GM18858 (cell line): ENCODE results near the gene EXOSC2.

Experiments
- ATAC-seq: cut with Tn5 transposase; IDR thresholded peaks from one replicate; pipeline ENCODE4 v1.9.1; 2021; ENCODE audit not compliant: unreplicated experiment

Gene EXOSC2, protein sequence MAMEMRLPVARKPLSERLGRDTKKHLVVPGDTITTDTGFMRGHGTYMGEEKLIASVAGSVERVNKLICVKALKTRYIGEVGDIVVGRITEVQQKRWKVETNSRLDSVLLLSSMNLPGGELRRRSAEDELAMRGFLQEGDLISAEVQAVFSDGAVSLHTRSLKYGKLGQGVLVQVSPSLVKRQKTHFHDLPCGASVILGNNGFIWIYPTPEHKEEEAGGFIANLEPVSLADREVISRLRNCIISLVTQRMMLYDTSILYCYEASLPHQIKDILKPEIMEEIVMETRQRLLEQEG

DNA sequence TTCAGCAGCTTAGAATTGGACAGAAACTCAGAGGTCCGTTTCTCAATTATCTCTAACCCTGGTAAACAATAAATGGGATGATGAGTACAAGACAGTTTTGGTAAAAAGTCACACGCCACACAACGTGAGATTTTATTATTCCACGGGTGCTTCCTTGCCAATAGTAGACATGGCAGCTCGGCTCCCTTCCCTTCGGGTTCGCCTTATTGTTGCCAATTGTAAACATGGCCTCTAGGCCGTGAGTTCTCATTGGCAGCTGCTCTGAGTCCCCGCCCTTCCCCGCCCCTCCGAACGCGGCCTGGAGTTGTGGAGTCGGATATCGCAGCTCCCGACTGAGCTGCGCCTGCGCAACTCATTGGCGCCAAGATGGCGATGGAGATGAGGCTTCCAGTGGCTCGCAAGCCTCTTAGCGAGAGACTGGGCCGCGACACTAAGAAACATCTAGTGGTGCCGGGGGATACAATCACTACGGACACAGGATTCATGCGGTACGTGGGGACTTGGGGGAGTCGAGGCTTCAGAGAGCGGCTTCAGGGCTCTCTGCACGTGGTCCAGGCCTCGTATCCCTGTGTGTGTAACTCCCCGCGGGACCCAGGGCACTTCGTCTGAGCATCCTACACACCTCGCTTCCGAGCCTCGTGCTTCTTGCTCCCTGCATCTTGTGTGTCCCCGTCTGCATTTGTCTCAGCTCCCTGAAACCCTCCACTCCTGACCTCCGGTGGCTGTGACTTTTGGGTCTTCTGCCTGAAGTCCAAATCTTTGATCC, at the start of gene EXOSC2:
TSS of gene EXOSC2 (plus strand) at position 355 of the 766 bp plus-strand sequence. CDS start at position 367, 12 bp downstream.
- peak; percentile 64 for ATAC-seq

DNA sequence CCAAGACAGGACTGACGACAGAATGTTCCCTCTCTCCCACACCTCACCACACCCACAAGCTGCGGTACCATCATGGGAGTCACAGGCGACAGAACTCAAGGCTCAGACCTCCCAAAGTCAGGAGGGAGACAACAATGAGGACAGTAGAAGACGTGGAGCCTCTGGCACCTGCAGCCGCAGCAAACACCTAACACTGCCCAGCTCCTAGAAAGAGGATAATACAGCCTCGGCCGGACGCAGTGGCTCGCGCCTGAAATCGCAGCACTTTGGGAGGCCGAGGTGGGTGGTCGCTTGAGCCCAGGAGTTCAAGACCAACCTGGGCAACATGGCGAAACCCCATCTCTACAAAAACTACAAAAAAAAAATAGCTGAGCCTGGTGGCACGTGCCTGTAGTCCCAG, 42.4 kb upstream of the EXOSC2 start:
- ATAC-seq: no peak

DNA sequence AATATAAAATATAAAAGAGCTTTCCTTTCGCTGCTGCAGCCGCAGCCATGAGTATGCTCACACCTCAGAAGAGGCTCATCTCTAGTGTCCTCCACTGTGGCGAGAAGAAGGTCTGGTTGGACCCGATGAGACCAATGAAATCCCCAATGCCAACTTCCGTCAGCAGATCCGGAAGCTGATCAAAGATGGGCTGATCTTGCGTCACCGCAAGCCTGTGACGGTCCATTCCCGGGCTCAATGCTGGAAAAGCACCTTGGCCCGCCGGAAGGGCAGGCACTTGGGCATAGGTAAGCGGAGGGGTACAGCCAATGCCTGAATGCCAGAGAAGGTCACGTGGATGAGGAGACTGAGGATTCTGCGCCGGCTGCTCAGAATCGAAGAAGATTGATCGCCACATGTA, 41.8 kb upstream of the EXOSC2 start:
- no peak for ATAC-seq

DNA sequence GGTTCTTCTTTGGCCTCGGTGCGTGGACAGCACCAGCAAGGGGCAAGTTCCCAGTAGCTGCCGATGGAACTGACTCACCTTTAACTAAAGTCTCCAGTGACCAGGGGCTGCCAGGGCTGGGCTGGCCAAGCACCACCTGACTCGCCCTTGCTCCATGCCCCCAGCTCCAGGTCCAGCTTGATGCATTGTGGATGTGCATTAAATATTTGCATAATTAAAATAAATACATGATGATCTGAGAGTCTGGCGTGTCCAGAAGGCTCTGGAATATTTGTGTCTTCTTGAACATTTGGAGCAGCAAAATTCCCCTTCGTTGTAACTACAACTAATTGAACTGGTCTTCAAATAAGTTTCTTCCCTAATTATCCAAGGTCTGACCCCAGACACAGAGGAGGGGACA, 38.7 kb upstream of the EXOSC2 start:
- ATAC-seq: no peak

DNA sequence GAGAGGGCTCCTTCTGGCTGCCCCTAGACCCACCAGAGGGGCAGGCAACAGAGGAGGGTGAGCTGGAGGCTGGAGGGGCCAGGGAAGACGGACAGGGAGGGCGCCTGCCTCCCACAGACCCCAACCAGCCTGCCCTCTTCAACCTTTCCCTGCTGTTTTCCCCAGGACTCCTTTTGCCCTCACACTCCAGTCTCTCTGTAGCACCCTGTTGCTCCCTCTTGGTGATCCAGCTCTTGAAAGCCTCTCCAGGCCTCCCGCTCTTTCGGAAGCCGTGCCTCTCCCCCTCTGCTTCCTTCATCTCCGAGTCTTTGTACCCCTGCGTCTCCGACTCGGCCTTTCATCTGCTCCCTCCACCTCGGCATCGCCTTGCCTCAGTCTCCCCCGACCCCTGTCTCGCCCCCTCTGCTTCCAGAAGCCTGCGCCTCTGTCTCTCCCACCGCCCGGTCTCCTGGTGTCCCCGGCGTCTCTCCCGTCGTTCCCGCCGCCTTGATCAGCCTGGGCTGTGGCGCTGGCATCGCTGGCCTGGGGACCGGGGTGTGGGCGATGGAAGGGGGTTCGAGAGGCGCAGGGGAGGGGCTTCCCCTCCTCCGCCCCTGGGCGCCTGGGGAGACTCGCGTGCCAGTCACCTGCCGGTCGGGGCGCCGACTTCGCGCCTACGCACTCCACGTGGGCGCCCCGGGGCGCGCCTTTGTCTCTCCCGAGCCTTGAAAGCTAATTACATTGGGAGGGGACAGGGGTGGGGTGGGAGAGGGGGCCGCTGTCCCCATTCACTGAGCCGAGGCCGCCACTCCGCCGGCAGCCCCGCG, 34.5 kb upstream of the EXOSC2 start:
- ATAC-seq: no peak

DNA sequence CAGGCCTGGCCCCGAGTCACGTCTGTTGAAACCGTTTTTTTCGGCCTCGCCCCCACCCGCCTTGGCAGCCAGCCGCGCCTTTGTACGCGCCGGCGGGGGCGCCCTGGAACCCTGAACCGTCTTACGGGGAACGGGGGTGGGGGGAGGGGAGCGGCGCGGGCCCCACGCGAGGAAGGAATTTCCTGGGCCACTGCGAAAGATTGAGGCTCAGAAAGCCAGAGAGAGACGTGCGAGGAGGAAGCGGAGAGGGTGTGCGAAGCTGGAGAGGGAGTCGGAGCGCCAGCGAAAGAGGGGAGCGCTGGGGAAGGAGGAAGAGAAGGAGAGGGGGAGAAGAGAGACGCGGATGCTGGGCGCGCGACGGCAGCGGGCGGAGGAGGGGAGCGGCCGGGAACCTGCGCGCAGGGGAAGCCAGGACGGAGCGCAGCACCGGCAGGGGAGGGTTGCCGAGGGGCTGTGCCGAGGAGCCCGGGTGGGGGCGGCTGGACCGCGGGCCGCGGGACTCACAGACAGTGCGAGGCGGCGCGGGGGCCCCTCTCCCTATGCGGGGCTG, 33.8 kb upstream of the EXOSC2 start:
- no peak for ATAC-seq

DNA sequence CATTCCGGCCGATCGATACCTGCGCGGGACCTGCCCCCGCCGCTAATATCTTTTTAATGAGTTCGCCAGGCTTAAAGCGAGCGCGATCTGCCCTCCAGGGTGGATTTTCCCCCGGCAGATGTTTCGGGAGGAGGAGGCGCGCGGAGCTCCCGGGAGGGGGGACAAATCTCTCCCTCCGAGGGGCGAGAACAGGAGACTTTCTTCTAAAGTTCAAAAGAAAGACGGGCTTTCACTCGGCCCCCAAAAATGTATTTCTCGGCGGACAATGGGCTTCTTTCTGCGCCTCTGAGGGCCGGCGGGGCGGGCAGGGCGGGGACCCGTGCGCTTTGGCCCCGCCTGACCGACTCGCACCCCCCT, 33.3 kb upstream of the EXOSC2 start:
- ATAC-seq: no peak

DNA sequence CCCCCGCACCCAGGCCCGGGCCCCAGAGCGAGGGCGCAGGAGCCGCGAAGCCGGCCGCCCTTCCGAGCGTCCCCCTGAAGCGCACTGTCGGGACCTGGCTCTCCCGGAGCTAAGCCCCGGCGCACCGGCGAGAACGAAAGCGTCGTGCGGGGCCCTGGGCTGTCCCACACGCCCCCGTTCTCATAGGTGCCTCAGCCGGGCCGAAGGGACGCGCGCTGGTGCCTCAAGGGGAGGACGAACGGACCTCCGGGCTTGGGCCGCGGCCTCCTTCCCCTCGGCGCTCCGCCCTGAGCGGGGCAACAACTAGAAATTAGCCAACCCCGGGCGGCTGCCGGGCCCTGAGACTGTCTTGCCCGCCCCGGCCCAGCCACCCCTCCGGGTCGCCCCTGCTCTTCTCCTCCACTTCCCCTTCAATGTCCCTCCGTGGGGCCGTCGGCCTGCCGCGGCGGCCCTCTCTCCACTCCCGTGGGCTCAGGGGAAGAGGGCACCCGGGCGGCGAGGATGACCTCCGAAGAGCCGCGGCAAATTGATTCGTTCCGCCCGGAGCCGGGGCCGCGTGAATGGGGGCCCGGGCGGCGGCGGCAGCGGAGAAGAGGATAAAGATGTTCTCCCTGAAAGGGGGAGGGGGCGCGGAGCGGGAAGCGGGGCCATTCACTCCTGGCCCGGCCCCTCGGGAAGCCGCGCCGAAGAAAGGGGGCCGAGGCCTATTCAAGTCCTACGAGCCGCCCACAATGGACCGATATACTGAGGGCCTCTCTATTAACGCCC, 32.7 kb upstream of the EXOSC2 start:
- no peak for ATAC-seq

DNA sequence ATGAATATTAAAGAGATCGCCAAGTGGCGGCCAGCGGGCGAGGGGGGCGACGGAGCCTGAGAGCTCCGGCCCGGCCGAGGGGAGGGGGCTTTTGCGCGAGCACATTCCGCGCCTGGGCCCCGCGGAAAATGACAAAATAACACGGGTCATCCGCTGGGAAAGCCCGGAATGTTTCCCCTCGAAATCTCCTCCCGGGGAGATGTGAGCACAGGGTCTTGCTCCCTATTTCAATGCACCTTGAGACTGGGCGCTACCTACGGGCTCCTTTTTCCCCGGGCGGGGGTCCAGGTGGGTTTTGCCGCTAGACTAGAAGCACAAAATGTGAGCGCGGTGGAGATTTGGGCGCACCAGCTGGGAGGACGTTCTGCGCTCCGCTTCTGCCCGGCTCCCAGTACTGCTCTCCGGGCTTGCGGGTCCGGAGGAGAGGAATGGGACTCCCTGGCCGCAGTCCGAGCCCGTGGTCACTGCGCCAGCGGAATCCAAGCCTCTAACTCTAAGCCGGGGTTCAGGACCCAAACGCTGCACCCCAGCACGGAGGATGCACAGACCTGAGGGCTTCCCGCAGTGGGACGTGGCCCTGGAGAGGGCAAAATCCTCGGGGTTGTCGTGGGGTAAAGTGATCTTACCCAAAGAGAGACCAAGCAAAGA, 32.0 kb upstream of the EXOSC2 start:
- no peak for ATAC-seq

DNA sequence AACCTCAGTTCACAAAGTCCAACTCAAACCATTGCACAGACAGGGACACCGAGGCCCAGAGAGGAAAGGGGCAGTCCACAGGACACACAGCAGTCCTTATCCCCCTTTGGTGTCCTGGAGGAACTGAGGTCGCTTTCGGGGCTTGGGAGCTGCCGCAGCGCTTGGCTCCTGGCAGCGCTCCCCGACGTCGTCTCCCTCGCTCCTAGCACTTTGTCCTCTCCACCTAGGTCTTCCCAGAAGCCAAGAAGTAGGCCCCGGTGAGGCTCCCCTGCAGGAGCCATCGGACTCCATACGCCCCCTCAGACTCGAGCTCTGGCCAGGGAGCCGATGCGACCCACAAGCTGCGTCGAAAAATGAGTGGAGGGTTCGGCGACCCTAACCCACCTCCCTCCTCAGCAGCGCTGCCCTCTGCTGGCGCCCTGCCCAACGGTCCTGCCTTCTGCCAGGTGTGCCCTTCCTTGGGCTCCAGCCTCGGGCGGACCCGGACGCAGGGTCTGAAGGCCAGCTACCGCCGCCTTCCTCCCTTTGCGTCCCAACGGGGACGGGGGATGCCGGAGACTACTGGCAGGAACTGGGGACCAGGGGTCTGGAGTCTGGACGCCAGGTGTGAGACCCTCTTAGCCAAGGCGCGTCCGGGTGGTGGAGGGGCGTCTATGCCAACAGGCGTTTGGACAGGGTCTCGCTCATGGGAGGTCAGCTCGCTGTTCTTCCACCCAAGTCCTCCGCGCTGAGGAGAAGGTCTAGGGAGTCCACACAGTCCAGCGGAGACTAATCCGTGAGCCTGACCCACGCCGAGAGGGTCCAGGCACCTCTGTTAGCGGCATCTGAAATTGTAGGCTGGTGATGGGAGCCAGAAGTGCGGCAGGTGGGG, 31.2 kb upstream of the EXOSC2 start:
- ATAC-seq: no peak

DNA sequence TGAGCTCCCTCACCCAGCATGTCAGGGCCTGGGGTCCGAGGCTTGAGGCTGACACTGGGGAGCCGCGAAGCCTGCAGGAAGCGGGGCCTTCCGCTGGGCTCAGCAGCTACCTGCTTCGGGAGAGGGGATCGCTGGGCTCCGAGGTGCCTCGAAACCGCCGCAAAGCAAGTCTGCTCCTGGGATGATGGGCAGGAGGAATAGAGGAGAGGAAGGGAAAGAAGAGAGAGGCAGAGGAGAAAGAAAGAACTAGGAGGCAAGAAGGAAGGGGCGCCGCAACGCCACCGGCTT, 30.7 kb upstream of the EXOSC2 start:
- ATAC-seq: no peak

DNA sequence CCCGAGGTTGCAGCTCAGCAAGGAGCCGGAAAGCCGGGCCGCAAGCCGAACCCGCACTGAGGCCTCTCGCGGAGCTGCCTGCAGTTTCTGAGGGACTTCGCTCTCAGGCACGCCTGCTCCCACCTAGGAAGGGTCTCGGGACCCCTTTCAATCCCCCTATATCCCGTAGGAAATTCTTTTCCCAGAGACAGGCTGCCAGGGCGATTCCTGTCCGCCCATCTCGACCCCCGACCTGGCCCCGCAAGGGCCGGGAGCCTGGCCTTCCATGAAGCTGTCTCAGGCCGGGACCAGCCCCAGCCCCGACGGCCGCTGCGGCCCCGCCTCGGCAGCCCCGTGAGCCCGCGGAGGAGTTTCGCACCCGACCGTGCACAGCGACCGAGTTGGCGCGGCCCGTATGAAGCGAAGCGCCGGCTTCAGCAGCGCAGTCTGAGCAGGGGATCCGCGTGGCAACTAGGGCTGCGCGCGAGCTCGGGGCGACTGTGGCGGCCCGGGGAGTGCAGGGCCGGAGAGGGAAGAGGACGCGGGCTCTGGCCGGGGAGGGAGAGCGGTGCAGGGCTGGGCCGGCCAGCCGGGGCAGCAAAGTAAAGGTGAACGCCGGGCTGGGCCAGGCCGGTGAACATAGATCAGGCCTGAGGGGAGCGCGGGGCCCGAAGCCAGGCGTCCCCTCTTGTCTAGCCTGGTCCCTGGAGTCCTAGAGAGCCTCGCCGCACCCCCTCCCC, 30.2 kb upstream of the EXOSC2 start:
- ATAC-seq: no peak

DNA sequence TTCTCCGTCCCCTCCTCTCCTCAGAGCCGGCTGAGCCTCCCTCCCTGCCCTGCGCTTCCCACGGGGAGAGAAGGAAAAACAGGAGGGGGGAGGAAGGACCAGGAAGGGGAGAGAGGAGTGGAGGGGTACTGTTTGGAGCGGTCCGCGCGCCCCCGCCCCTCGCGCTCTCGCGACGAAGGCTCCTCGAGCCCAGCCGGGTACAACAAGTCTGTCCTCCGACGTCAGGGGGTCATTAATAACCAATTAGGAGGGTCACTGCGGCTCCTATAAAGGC, 29.7 kb upstream of the EXOSC2 start:
- no peak for ATAC-seq

DNA sequence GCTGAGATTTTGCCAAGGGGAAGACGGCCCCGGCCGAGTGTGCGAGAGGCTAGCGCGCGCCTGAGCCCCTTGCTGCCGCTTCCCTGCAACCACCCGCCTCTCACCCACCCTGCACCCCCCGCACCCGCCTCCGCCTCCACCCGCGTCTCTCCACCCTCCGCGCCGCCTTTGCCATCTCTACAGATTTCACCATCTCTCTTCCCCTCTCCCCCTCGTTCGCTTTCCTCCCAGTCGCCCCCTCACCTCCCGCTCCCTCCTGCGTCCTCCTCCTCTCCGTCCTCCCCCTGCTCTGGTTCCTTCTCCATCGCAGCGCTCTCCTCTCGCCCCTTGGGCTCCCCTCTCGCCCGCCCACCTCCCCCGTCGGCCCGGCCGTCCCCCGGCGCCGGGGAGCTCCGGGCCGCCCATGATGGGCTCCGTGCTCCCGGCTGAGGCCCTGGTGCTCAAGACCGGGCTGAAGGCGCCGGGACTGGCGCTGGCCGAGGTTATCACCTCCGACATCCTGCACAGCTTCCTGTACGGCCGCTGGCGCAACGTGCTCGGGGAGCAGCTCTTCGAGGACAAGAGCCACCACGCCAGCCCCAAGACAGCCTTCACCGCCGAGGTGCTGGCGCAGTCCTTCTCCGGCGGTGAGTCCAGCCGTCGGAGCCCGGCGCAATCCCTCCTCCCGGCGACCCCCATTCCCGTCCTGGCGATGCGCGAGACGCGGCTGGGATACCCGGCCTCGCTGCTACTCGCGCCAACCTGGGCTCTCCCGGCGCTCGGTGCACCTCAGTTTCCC, 29.1 kb upstream of the EXOSC2 start, which contains the start of gene PRDM12:
TSS of gene PRDM12 (plus strand) at position 344 of the 778 bp plus-strand sequence. CDS start at position 404, 60 bp downstream.
- no peak for ATAC-seq

DNA sequence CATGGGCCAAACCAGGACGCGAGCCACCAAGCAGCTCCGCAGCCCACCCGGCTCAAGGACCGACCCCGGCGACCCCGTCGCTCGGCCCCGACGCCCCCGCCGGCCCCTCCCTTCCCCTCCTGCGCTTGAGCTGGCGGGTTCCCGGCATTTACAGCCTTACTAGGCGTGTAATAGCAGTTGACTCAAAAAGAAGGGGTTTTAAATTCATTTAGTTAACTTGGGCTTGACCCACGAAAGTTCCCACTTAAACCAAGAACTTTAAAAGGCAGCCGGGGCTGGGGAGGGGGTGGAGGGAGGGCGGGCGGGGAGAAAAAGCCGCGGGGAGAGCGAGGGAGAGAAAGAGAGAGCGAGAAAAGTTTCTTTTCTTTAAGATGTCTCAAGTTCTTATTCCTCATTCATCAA, 28.6 kb upstream of the EXOSC2 start:
- no peak for ATAC-seq

DNA sequence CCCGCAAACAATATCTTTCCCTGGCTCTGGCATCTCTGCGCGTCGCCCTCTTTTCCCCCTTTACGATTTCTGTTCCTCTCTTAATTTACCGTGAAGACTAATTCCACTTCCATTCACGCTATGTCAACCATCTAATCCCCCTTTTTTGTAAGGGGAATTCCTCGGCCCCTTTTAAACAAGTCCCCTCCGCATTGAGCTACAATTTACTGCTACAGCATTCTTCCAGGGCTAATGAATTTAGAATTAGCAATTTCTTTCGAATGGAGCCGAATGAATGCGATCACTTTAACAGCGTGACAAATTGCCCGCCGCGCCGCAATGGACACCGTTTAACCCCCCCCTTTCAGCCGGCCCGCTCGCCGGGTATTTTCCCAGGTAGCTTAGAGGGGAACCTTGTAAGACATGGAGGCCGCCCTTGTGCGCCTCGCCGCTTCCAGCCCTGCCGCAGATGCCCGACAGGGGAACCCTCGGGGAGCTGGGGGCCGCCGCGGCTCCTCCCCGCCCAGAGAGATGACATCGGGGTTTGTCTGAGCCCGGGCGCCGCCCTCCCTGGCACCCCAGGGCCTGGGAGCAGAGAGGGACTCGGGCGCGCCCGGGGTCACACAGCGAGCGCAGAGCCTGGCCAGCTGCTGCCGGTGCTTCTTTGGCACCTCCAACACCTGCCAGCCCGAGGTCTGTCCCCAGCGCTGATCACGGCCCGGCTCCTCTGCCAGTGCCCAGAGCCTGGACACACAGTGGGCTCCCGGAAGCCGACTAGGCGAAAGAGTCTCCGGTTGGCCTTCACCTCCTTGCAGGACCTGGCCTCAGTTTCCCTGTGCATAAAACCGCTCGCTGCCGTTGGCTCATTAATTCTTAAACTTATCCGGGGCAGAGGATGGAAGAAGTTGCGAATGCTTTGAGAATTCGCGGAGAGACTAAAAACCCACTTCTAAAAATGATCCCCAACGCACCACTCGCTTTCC, 27.9 kb upstream of the EXOSC2 start:
- ATAC-seq: no peak
